Left colon (tissue), 2 donors: Measurements from ENCODE around the gene RNF13. TPM values are rescaled to one million over a fixed set of nuclear protein-coding genes. Genes with fewer than 3 reads are reported as not detected.
"Not testable (repeated sequence)": the region's sequence is repeated elsewhere in the genome, so short reads cannot be mapped to it uniquely, and the experiment has no call there.

Experiments
- ATAC-seq: fragments of 200-7000 bp; cut with Tn5 transposase; one replicate; pipeline ENCODE4 v1.9.1; 2020; ENCODE audit warnings: mild to moderate bottlenecking, moderate library complexity
- DNase-seq, 2 donors: peaks; one replicate each; pipeline ENCODE4 v3.0.0-alpha.2; 2020
- intact Hi-C, 2 donors: fragments of 100-400 bp; cut with DNase I in 1 of 2; cut with micrococcal nuclease in 1 of 2; formaldehyde crosslinking; loops; one replicate each; pipeline versions ENCODE4 v1.11.2 to v1.14.0; 2022; cut with DNase I, micrococcal nuclease
- total RNA-seq, 2 donors: library from RNA; stranded (reverse); fragmentation: NEBNext Ultra II Directional; extraction: Animal tissue kit (Norgen Biotek cat#: 25700); gene quantifications; one replicate each; pipeline ENCODE4 v1.2.1, GENCODE V29; 2021
- donor health status: DM: no; HTN: no; CAD: no.
- donor health status: DM: yes; HTN: yes; CAD: no.

RNF13 gene
- total RNA-seq, 2 donors from 2014 or later: 47.5 to 61.7 TPM

DNA sequence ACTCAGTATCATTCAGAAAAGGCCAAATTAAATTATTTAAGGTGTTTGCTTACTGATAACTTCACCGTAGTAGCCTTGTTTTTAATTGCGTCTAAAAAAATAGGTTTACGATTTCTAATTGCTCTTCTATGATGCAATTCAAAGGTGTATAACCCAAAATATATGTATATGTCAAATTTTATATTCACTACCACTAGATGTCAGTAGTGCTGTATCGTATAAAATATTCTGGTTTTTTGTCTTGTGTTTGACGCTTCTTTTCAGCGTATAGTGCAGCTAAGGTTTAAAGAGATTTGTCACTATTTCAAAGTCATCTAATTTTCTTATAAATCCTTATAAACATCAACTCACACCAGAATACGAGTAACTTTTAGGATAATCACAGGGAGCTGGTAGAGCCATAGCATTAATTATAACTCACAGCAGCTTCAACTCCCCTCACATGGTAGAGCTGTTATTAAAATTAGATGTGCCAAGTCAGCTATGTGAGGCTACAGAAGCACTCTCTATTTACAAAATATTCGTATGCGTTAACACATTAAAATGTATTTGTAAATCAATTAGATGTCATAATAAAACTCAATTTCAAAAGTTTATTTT lies 154.2 kb downstream of the RNF13 start:
- intact Hi-C loops: loop anchor here in 1 of 2 donors (2.0 kb wide), 1 partner anchor 218 kb away; no protein-coding TSS in a partner anchor
- DNase-seq (no peak), ATAC-seq (no peak)

DNA sequence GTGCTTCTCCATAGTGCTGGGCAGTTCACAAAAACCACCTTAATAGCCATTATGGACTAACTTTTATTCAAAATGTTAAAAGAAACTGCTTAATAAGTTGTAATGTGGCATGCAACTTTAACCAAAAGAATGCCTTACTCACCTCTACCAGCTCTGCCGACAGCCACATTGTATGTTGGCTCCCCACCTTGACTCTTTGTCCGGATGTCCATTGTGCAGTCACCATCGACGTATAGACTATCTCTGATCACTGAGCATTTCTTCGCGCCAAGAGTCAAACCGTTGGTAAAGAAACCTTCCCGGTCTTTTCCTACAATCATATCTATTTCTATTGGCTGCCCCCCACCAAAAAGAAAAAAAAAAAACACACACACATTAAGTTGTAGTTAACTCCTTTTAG lies 155.2 kb downstream of the RNF13 start:
- no peak for DNase-seq
- ATAC-seq: no peak
- intact Hi-C loops: no loop called here

DNA sequence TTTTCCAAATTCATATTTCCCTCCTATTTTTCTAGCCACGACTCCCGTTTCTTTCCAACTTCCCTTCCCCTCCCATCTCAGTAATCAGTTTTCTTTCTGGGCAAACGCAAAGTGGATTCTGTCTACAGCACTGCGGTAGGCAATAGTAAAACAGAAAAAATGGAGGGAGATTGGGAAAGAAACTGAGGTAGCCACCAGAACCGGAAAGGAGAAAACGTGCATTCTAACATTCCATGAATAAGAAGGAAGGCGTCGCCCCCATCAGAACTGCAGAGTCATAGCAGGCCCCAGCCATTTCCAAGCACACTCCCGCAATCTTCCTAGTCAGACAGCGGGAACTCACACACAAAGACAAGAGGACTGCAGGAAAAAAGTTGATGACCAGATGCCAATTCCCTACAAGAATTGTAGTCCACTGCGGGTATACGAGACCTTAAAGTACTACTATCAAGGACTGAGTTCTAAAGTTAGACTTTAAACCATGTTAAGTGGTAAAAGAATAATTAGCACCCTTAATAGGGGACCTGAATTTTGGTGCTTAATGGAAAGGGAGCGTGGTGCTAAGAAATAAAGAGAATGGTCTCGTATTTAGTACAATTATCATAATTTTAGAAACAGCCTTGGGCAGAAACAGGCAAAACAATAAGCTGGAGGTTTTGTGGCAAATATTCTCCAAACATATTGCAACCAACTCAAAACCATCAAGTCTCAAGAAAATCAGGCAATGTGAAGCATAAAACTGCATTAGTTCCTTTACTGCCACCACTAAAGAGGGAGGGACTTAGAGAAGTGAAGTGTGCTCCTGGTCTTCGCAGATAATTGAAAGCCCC lies 156.3 kb downstream of the RNF13 start:
- peak; percentile 39 for ATAC-seq

DNA sequence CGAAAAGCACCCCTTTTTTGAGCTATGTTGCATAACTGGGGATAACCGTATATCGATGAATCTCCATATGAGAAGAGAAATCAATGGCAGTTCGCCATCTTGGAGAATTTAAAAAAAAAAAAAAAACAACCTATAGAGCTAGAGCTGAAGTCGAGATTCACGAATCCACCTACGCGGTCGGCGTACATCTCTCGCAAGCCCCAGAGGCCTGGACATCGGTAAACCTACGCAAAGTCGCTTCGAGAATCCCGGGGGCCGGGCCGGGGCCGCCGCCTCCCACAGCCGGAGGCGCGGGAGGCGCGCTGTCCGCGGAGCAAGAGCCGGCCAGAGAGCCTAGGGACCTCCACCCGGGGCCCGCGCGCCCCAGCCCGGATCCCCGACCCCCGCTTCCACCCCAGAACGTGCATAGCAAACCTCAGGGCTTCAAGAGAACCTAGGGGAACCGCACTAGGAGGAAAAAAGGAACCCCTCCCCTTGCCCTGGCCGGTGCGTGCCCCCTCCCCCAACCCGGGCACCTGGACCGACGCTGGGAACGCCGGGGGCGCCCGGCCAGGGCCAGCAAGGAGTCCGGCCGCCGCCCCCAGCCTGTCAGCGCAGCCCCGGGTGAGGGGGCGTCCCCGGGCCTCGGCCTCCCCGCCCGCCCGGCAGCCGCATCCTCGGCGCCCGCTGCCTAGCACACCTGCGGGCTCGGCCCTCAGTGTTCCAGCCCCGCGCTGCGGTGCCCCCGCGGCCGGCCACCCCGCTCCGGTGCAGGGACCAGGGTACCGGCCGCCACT lies 157.1 kb downstream of the RNF13 start:
- ATAC-seq (peak; percentile 80), DNase-seq (peak; percentile 88 to 94)
- intact Hi-C loops: no loop called here

More for the DNA sequence above, 156.3 kb downstream of the RNF13 start:
- peak; percentile 27 to 51 for DNase-seq
- intact Hi-C loops: no loop called here

DNA sequence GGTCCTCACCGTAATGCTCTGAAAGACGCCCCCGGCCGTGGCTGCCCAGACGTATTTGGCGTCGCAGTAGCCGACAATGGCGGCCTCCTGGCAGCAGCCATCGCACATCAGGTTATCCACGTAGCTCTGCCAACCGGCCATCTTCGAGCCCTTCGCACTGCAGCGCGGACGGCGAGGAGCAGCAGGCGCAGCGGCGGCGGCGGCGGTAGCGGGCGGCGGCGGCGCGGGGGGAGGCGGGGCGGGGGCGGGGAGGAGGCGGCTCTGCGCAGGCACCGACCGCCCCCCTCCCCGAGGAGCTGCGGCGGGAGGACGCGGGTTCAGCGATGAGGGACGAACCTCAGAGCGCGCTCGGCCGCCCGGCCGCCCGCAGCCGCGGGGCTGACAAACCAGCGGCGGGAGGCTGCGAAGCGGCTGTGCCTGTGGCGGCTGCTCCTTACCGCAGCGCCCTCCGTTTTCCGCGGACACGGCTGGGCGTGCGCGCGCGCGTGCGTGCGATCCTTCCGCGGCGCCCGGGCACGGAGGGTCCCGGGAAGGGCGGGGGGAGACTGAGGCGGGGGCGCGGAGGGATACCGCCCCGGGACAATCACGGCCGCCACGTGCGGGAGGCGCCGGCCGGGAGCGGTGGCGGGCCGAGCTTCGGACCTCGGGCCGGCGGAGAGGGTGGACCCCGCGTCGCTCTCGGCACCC lies 157.8 kb downstream of the RNF13 start, which contains the start of gene PFN2:
Gene PFN2, minus strand, starts transcription at position 180 of the 687 bp plus-strand sequence. Its CDS starts 39 bp downstream, at position 141.
- intact Hi-C loops: no loop called here
- peak; percentile 73 for ATAC-seq
- DNase-seq: peak; percentile 61 to 69

DNA sequence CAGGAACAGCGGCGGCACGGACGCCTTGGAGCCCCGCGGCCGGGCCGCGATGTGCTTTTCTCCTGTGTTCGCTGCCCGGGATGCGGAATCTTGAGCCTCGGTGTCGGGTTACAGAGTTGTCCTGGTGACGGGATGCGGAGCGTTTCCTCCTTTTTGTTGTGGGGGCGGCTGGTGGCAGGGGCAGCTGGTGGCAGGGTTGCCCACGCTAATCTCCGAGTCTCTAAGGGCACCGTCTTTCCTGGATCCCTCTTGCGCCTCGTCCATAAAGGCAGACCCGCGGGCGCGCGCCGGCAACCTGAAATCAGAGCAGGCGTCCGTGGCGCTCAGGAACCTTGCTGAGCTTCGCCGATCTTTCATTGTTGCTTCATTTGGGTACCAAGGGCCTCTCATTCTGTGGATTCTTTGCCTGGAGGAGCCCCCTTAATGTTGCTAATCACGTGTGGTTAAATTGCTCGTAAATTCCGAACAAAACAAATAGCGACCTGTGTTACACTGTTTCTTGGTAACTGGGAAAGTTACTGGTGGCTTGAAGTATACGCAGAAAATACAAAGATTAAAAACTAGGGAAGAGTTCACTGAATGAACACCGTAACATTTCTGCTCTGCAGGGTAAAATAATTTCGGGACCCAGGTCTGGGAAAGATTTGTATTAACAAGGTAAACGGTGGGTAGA lies 158.5 kb downstream of the RNF13 start:
- ATAC-seq: peak; percentile 27
- DNase-seq: peak; percentile 50 to 71
- intact Hi-C loops: no loop called here

DNA sequence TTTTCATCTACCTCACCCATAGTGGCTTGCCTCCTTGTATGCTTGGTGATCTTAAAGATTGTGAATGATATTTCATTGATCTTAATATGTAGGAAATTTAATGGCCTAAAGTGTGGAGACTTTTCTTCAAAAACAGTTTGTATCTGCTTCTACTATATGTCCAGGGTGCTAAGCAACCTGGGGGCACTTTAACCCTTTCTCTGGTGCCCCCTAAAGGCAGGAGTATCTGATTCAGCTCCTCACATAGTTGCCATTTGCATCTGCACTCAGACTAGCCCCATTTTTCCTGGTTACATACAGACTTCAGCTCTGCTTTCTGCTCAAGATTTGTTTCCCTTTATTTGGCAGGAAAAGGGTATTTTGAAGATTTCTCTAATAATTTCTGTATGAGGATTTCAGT lies 162.9 kb downstream of the RNF13 start:
- ATAC-seq: no peak
- DNase-seq: no peak
- intact Hi-C loops: no loop called here

DNA sequence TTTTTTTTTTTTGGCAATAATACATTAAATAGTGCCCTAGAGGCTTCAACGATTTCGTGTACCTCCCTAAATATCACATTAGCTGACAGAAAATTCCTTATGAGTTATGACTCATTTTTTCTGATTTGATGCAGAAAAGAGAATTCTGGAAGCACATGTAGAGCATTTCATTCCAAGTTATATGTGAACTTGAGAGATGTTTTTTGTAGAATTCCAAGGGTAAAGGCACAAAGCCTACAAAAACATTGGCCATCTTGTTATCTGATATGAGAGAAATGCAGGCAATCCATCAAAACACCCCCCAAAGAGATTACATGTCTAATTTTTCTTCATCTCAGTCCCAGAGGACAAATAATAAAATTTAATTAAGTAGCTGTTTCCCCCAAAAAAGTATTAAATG lies 164.4 kb downstream of the RNF13 start:
- DNase-seq (no peak), ATAC-seq (no peak)
- intact Hi-C loops: no loop called here

DNA sequence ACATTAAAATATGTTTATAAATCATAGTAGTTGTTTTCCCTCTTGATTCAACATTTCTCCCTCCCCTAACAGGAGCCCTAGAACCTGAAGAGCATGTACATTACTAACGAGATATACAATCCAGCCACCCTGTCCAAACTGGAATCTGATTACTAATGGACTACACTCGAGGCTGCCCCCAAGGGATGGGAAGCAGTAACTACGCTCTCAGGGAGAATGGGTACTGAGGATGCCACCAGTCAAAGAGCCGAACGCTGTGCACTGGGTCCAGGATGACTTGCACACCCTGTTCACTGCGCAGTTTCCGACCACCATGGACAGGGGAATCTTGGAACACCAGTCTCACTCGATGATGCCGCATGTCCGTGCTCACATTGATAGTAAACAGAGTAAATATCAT lies 169.0 kb downstream of the RNF13 start:
- DNase-seq, intact Hi-C loops: not testable (repeated sequence)
- ATAC-seq: peak; percentile 76

DNA sequence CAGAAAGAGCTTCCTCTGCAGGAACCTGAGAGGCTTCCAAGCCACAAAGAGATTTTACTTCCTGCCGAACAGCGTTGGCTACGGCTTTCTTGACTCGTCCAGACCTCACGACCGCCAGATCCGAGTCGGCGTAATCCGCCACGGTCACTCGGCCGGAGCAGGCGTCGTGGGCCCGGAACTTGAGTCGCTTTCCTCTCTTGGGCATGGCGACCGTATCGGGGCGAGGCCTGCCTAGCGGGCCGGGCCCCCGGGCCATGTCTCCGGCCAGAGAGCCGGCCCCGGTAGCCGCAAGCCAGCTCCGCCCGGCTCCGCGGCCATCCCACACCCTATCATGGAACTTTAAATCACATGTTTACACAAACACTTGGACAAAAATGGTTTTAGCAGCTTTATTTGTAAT lies 170.0 kb downstream of the RNF13 start:
- ATAC-seq, intact Hi-C loops: not testable (repeated sequence)

DNA sequence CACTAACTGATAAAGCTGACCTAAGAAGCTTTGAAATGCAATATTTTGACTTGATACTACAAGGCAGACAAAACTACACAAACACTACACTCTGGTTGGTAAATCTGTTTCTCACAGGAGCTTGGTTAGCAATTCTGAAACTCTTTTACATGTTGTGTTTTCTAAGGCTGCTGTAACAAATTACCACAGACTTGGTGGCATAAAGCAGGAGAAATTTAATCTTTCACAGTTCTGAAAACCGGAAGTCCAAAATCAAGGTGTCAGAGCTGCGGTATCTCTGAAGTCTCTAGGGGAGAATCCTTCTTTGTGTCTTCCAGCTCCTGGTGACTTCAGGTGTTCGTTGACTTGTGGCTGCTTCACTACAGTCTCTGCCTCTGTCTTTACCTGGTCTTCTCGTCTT lies 170.6 kb downstream of the RNF13 start:
- intact Hi-C loops: no loop called here
- DNase-seq (no peak), ATAC-seq (no peak)

More for the DNA sequence above, 170.0 kb downstream of the RNF13 start:
- not testable (repeated sequence) for DNase-seq

DNA sequence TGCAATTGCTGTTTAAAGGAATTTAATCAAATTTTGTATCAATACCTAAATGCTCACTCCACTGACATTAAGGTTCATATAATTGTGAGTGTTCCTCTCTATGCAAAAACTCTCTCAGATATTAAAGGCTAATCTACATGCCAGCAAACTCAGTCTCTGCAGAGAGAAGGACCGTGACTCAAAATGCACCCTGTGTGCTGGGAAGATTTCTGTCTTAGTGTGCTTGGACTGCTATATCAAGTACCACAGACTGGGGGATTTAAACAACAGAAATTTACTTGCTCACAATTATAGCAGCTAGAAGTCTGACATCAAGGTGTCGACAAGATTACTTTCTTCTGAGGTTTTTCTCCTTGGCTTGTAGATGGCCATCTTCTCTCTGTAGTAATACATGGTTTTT lies 176.3 kb downstream of the RNF13 start:
- intact Hi-C loops: no loop called here
- no peak for ATAC-seq
- no peak for DNase-seq

DNA sequence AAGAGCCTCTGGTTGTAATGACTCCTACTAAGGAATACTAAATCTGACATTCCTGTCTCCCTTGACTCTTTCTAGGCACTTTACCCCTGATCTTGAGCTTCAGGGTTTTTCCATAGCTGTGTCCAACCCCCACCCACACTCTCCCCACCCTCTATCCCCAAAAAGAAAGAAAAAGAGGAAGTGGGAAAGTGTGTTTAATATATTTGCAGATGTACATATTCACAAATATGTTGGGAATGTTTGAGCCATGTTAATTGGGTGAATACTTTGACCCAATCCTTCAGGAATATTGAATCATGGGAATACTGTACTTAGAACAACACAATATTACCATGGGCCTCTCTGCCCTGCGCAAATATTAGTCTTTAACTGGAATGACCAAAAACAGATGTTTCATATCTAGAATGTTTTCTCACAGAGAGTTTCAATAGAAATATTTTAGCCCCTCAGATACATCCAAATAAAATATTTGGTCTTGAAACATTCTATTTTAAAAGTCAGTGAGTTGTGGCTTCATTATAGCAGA lies 177.5 kb downstream of the RNF13 start:
- DNase-seq (no peak), ATAC-seq (no peak)
- intact Hi-C loops: no loop called here

DNA sequence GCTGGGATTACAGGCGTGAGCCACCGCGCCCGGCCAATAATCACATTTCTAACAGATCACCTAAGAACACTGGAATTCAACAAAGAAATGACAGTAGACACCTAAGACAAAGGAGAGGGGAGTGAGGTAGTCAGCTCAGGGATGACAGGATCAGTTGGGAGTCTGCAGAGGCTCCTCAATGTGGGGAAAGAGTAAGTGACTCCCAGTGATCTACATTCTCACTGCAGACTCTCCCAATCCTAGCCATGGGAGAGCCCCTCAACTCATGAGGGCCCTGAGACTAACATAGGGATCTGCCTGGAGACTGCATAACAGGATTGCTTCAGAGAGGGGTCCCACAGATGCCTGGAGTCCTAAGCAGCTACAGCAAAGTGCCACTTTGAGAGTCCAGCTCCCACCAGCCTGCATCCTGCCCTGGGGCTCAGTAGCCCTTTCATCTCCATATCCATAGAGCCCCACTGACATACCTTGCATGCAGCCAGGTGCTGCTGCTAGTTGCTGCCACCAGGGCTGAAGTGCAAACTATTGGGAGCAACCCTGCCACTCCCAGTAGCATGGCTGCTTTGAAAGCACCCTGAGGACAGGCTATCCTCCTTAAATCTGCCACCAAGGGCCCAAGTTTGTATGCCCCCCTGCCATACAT lies 179.5 kb downstream of the RNF13 start:
- ATAC-seq: no peak
- intact Hi-C loops: no loop called here
- DNase-seq: no peak

DNA sequence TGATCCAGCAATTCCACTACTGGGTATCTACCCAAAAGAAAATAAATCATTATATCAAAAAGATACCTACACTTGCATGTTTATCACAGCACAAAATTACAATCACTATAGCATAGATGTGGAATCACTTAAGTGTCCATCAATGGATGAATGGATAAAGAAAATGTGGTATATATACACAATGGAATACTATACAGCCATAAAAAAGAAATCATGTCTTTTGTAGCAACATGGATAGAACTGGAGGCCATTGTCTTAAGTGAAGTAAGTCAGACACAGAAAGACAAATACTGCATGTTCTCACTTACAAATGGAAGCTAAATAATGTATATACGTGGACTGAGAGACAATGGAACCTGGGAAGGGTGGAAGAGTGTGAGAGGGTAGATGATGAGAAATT lies 185.9 kb downstream of the RNF13 start:
- ATAC-seq (no peak), DNase-seq (no peak)
- intact Hi-C loops: no loop called here

DNA sequence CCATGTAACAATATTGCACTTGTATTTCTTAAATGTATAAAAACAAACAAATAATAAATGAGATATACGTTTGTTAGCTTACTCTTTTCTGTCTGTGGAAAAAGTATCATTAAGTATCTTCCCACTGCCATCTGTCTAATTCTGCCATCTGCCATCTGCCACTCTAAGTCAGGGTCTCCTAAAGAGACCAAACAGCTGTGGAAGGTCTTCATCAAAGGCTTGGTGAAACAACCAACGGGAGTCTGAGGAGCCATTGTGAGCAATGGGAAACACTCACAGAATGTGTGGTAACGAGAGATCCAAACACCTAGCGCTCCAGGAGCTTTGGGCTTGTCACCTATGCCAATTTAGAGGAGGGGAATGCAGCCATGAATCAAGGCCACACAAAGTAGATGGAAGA lies 186.4 kb downstream of the RNF13 start:
- ATAC-seq (no peak), DNase-seq (no peak)
- intact Hi-C loops: no loop called here

DNA sequence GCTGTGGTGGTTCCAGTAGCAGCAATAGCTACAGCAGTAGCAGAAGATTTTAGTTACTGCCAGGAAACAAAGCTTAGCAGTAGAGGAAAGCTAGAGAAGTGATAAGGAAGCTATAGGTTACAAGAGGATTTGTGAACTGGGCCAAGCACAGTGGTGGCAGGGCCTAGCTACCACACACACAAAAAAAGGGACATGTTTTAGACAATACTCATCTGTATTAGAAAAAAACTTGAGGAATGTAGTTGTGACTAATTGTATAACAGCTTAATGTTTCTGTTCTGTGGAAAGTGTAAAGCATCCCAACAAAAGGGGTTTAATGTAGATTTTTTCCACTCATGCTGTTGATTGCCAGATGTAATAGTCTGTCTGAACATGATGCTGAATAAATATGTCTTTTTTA lies 187.6 kb downstream of the RNF13 start:
- DNase-seq: no peak
- no peak for ATAC-seq
- intact Hi-C loops: no loop called here
